ENCODE results near the gene SYNDIG1L.

DNA sequence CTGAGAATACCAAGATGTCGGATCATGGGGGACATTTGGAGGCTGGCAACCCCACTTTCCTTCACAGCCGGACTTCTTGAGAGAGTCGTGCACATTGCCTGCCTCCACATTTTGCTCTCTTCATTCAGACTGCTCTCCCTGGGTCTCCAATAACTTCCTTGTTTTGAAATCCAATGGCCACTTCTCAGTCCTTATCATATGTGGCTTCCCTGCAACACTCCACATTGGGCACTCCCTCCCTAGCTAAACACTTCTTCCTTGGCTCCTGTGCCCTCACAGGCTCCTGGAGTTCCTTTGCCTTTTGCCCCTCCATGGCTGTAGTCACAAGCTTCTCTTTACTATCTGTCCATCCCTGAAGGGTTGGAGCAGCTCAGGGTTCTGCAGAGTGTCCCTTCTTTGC is 37.0 kb upstream of the SYNDIG1L start:
- TF ChIP-seq CTCF (IDR thresholded peaks at IDR 0.05 in 2 of 3, conservative IDR thresholded peaks at IDR 0.05 in 1 of 3; ENCODE audit: insufficient read depth in 2 of 3, low read depth in 1 of 3, low read length in 3 of 3) (no peak), XRCC3 (IDR thresholded peaks at IDR 0.05) (no peak), ZKSCAN1 (IDR thresholded peaks at IDR 0.05; ENCODE audit: low read depth, low read length) (no peak)
- TF ChIP-seq, protein P1, sequence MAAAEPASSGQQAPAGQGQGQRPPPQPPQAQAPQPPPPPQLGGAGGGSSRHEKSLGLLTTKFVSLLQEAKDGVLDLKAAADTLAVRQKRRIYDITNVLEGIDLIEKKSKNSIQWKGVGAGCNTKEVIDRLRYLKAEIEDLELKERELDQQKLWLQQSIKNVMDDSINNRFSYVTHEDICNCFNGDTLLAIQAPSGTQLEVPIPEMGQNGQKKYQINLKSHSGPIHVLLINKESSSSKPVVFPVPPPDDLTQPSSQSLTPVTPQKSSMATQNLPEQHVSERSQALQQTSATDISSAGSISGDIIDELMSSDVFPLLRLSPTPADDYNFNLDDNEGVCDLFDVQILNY (CRISPR knock-in tag; IDR thresholded peaks at IDR 0.05), result no peak

Data from K562 (cell line).